ENCODE data around the gene SHISAL1. TPM values are rescaled to one million over a fixed set of nuclear protein-coding genes. Genes with fewer than 3 reads are reported as not detected.

The SHISAL1 gene
- total and polyA plus RNA-seq, 2 donors (not counting 1 experiment from before 2014, with no cell fraction given): not detected

DNA sequence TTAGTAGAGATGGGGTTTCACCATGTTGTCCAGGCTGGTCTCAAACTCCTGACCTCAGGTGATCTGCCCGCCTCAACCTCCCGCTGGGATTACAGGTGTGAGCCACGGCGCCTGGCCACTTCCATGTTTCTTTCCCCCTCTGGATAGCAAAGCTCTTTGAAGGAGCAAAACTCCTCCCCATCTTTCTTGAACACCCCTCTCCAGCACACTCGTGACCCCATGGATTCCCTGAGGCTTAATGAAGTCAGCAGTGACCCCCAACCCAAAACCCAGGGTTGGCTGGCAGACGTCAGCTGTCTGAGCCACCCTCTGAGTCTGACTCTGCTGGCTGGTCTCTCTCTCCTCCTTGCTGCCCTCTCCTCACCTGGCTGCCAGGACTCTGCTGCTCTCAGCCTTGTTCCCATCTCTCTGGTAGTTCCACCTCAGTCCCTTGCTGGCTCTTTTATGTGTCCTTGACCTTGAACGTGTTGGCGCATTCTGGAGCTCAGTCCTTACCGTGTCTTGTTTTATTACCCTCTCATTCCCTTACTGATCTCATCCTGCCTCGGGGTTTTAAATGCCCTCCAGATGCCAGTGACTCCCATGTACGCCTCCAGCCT, 87.6 kb downstream of the SHISAL1 start:
- Histone ChIP-seq H3K9me3 (ENCODE audit: control extremely low read depth in 1 of 3, control insufficient read depth in 2 of 3, insufficient read depth in 1 of 3, low read length in 2 of 3) (peaks cover 0 to 12% (median 12%) of the 10 kb centered on the region in 3 donors), H3K4me2 (replicated peaks; ENCODE audit: low read depth, low read length, poor library complexity, severe bottlenecking) (no peak overlapping the region), H3K4me3 (ENCODE audit: control extremely low read depth in 1 of 5, extremely low read depth in 1 of 5, insufficient read depth in 1 of 5, low read depth in 2 of 5, low read length in 4 of 5) (no peak overlapping the region), H3K9ac (ENCODE audit: low read length) (no peak overlapping the region), H2AFZ (ENCODE audit: insufficient read depth, low read depth, low read length, poor library complexity, severe bottlenecking) (no peak overlapping the region), H3K4me1 (ENCODE audit: control insufficient read depth in 2 of 2, insufficient read depth in 2 of 2, low read length in 2 of 2) (no peaks in the 10 kb centered on the region), H4K20me1 (ENCODE audit: control insufficient read depth, insufficient read depth, low read length, poor library complexity, severe bottlenecking) (no peaks in the 10 kb centered on the region), H3K27me3 (replicated peaks in 1 of 4; ENCODE audit: control extremely low read depth in 1 of 4, control insufficient read depth in 3 of 4, insufficient read depth in 4 of 4, low read length in 3 of 4) (peaks cover 0 to 6% (median 2%) of the 10 kb centered on the region in 4 experiments), H3K79me2 (ENCODE audit: control insufficient read depth, insufficient read depth, low read length) (no peaks in the 10 kb centered on the region), H3K27ac (ENCODE audit: low read length in 2 of 2) (no peak overlapping the region), H3K36me3 (replicated peaks in 1 of 2; ENCODE audit: control extremely low read depth in 1 of 2, control insufficient read depth in 1 of 2, extremely low read depth in 1 of 2, insufficient read depth in 2 of 2, low read length in 1 of 2) (no peaks in the 10 kb centered on the region)
- H3K4me1 Mint-ChIP-seq: no peaks in the 10 kb centered on the region
- intact Hi-C loops (cut with micrococcal nuclease): no loop called here
- POLR2A ChIA-PET: no interaction called here
- no peak for ATAC-seq (ENCODE audit: low read depth)
- peak; percentile 1 for DNase-seq
- H3K4me3 Mint-ChIP-seq: no peak overlapping the region
- CTCF ChIA-PET: no interaction called here
- H3K27ac Mint-ChIP-seq: no peak overlapping the region
- 86% methylated on average over 10 of the region's 11 CpGs for WGBS (ENCODE audit: insufficient coverage)
- peaks cover 31% of the 10 kb centered on the region for H3K27me3 Mint-ChIP-seq
- TF ChIP-seq, protein P1, sequence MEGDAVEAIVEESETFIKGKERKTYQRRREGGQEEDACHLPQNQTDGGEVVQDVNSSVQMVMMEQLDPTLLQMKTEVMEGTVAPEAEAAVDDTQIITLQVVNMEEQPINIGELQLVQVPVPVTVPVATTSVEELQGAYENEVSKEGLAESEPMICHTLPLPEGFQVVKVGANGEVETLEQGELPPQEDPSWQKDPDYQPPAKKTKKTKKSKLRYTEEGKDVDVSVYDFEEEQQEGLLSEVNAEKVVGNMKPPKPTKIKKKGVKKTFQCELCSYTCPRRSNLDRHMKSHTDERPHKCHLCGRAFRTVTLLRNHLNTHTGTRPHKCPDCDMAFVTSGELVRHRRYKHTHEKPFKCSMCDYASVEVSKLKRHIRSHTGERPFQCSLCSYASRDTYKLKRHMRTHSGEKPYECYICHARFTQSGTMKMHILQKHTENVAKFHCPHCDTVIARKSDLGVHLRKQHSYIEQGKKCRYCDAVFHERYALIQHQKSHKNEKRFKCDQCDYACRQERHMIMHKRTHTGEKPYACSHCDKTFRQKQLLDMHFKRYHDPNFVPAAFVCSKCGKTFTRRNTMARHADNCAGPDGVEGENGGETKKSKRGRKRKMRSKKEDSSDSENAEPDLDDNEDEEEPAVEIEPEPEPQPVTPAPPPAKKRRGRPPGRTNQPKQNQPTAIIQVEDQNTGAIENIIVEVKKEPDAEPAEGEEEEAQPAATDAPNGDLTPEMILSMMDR (IDR thresholded peaks at IDR 0.05): no peak
- TF ChIP-seq EZH2 (IDR thresholded peaks at IDR 0.05; ENCODE audit: borderline replicate concordance, insufficient read depth, low read depth, low read length, poor library complexity, severe bottlenecking): no peak
- peaks cover 2% of the 10 kb centered on the region for H3K9me3 Mint-ChIP-seq (ENCODE audit: insufficient read depth)

DNA sequence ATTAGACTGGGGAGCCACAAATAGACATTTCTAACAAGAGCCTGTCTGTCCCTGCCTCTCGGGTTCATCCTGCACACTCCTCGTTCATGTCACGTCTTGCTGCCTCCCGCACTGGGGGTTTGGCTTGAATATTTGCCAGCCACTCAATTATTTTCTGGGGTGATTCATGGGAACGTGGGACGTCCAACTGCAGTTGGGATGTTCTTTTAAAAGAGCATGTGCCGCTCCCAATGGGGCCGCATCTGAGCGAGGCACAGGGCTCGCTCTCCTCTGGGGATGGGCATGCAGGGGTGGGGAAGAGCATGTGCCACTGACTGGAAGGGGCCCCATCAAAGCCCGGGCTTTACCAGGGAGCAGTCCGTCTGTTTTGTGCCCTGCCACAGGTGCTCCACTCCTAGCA, 88.6 kb downstream of the SHISAL1 start:
- no peak overlapping the region for H3K4me3 ChIP-seq (ENCODE audit: control extremely low read depth in 1 of 5, extremely low read depth in 1 of 5, insufficient read depth in 1 of 5, low read depth in 2 of 5, low read length in 4 of 5)
- H3K27me3 Mint-ChIP-seq: peaks cover 31% of the 10 kb centered on the region
- H2AFZ ChIP-seq (ENCODE audit: insufficient read depth, low read depth, low read length, poor library complexity, severe bottlenecking): no peak overlapping the region
- TF ChIP-seq, protein P1 (IDR thresholded peaks at IDR 0.05): no peak
- TF ChIP-seq EZH2 (IDR thresholded peaks at IDR 0.05; ENCODE audit: borderline replicate concordance, insufficient read depth, low read depth, low read length, poor library complexity, severe bottlenecking): no peak
- no peak overlapping the region for H3K4me3 Mint-ChIP-seq
- POLR2A ChIA-PET: no interaction called here
- no peaks in the 10 kb centered on the region for H3K4me1 Mint-ChIP-seq
- H3K27ac Mint-ChIP-seq: no peak overlapping the region
- CTCF ChIA-PET: no interaction called here
- intact Hi-C loops (cut with micrococcal nuclease): no loop called here
- H3K27me3 ChIP-seq (replicated peaks in 1 of 4; ENCODE audit: control extremely low read depth in 1 of 4, control insufficient read depth in 3 of 4, insufficient read depth in 4 of 4, low read length in 3 of 4): peaks cover 0 to 6% (median 1%) of the 10 kb centered on the region in 4 experiments
- peaks cover under 1% of the 10 kb centered on the region for H3K9me3 Mint-ChIP-seq (ENCODE audit: insufficient read depth)
- no peak for DNase-seq
- peaks cover 0 to 12% (median 8%) of the 10 kb centered on the region in 3 donors for H3K9me3 ChIP-seq (ENCODE audit: control extremely low read depth in 1 of 3, control insufficient read depth in 2 of 3, insufficient read depth in 1 of 3, low read length in 2 of 3)
- 84% methylated on average over 10 of the region's 12 CpGs for WGBS (ENCODE audit: insufficient coverage)
- H3K4me1 ChIP-seq (ENCODE audit: control insufficient read depth in 2 of 2, insufficient read depth in 2 of 2, low read length in 2 of 2): no peaks in the 10 kb centered on the region
- no peaks in the 10 kb centered on the region for H3K79me2 ChIP-seq (ENCODE audit: control insufficient read depth, insufficient read depth, low read length)
- H3K4me2 ChIP-seq (replicated peaks; ENCODE audit: low read depth, low read length, poor library complexity, severe bottlenecking): no peak overlapping the region
- H3K36me3 ChIP-seq (replicated peaks in 1 of 2; ENCODE audit: control extremely low read depth in 1 of 2, control insufficient read depth in 1 of 2, extremely low read depth in 1 of 2, insufficient read depth in 2 of 2, low read length in 1 of 2): no peaks in the 10 kb centered on the region
- H3K9ac ChIP-seq (ENCODE audit: low read length): no peak overlapping the region
- no peak for ATAC-seq (ENCODE audit: low read depth)
- H4K20me1 ChIP-seq (ENCODE audit: control insufficient read depth, insufficient read depth, low read length, poor library complexity, severe bottlenecking): no peaks in the 10 kb centered on the region
- no peak overlapping the region for H3K27ac ChIP-seq (ENCODE audit: low read length in 2 of 2)
